ENCODE results near the gene TMEM63C.

The TMEM63C gene

DNA sequence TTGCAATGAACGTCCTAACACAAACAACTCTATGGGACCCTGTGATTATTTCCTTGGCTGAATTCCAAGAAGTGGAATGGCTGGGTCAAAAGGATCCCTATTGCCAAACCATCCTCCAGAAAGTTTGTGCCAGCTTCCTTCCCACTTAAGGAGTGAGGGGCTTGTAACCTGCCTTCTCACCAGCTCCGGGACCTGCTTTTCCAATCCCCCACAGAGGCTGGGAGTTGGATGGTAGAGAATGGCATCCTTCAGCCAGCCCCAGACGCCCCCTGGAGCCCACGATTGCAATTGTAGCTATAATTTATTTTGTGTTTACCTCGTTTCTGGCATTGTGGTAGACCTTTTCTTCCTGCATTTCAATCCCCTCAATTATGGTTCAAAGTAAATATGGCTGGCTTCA is 30.4 kb upstream of the TMEM63C start:
- H3K4me2 ChIP-seq (ENCODE audit: low read depth, low read length, poor library complexity, severe bottlenecking) = no peak overlapping the region
- H3K27me3 ChIP-seq (ENCODE audit: low read length) = no peaks in the 10 kb centered on the region
- H4K20me1 ChIP-seq (ENCODE audit: low read depth, low read length) = no peaks in the 10 kb centered on the region
- H3F3A ChIP-seq (ENCODE audit: insufficient read depth) = no peaks in the 10 kb centered on the region
- H3K9me3 ChIP-seq (ENCODE audit: insufficient read depth, low read length) = no peaks in the 10 kb centered on the region
- H3K79me2 ChIP-seq (ENCODE audit: insufficient read depth, low read length) = no peaks in the 10 kb centered on the region
- TF ChIP-seq CTCF (IDR thresholded peaks at IDR 0.05; ENCODE audit: insufficient read depth, low read length, poor library complexity, severe bottlenecking) (peak; percentile 54), EZH2phosphoT487 (conservative IDR thresholded peaks at IDR 0.05; ENCODE audit: low read length) (no peak)
- no peak overlapping the region for H3K9ac ChIP-seq (ENCODE audit: low read length)
- H3K36me3 ChIP-seq (ENCODE audit: low read length) = no peaks in the 10 kb centered on the region
- H3K9me2 ChIP-seq (replicated peaks; ENCODE audit: insufficient read depth, low read length) = no peaks in the 10 kb centered on the region
- H2AFZ ChIP-seq (ENCODE audit: low read depth, low read length, severe bottlenecking) = no peak overlapping the region
- H3K27ac ChIP-seq (ENCODE audit: low read depth, low read length) = no peak overlapping the region
- H3K4me3 ChIP-seq (ENCODE audit: insufficient read depth, low read length, poor library complexity, severe bottlenecking) = no peak overlapping the region

DNA sequence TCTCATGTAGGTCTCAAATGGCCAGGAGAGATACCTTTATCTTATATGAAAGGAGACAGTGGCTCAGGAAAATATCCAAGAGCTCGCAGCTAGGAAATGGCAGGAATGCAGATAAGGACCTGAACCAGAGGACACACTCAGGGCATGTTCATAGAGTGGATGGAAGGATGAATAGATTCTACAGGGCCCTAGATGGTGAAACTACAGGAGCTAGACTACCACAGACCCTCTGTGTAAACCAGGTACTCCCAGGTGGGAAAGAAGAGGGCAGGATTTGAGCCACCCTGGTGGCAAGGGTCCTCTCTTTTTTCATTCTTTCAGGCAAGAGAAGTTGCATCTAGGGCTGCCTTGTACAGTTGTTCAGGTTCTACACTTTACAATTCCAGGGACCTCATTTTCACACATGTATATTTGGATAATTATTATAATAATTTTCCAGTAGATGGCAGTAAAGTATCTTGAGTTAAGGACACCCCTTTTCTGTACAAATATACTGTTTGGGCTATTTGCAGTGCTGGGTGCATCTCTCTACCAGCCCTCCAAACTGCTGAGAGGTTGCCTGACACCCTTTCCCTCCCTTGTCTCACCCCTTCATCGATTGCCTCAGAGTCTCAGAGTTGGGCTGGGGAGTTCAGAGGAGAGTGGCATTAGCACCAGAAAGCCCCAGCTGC is 29.5 kb upstream of the TMEM63C start:
- no peaks in the 10 kb centered on the region for H3K9me3 ChIP-seq (ENCODE audit: insufficient read depth, low read length)
- no peak overlapping the region for H3K9ac ChIP-seq (ENCODE audit: low read length)
- no peaks in the 10 kb centered on the region for H3K9me2 ChIP-seq (replicated peaks; ENCODE audit: insufficient read depth, low read length)
- H3K27me3 ChIP-seq (ENCODE audit: low read length) = no peaks in the 10 kb centered on the region
- no peak overlapping the region for H2AFZ ChIP-seq (ENCODE audit: low read depth, low read length, severe bottlenecking)
- H3K27ac ChIP-seq (ENCODE audit: low read depth, low read length) = no peak overlapping the region
- TF ChIP-seq EZH2phosphoT487 (conservative IDR thresholded peaks at IDR 0.05; ENCODE audit: low read length) (no peak), CTCF (IDR thresholded peaks at IDR 0.05; ENCODE audit: insufficient read depth, low read length, poor library complexity, severe bottlenecking) (no peak)
- no peaks in the 10 kb centered on the region for H3K36me3 ChIP-seq (ENCODE audit: low read length)
- no peak overlapping the region for H3K4me3 ChIP-seq (ENCODE audit: insufficient read depth, low read length, poor library complexity, severe bottlenecking)
- no peaks in the 10 kb centered on the region for H3F3A ChIP-seq (ENCODE audit: insufficient read depth)
- H3K79me2 ChIP-seq (ENCODE audit: insufficient read depth, low read length) = no peaks in the 10 kb centered on the region
- no peak overlapping the region for H3K4me2 ChIP-seq (ENCODE audit: low read depth, low read length, poor library complexity, severe bottlenecking)
- H4K20me1 ChIP-seq (ENCODE audit: low read depth, low read length) = no peaks in the 10 kb centered on the region

- no peaks in the 10 kb centered on the region for H3K9me2 ChIP-seq (replicated peaks; ENCODE audit: insufficient read depth, low read length)
- no peak overlapping the region for H3K4me3 ChIP-seq (ENCODE audit: insufficient read depth, low read length, poor library complexity, severe bottlenecking)
- no peaks in the 10 kb centered on the region for H3K36me3 ChIP-seq (ENCODE audit: low read length)
- no peak overlapping the region for H3K4me2 ChIP-seq (ENCODE audit: low read depth, low read length, poor library complexity, severe bottlenecking)
- no peaks in the 10 kb centered on the region for H3F3A ChIP-seq (ENCODE audit: insufficient read depth)
- no peaks in the 10 kb centered on the region for H3K9me3 ChIP-seq (ENCODE audit: insufficient read depth, low read length)
- H3K27ac ChIP-seq (ENCODE audit: low read depth, low read length) = no peak overlapping the region
- H3K9ac ChIP-seq (ENCODE audit: low read length) = no peak overlapping the region
- no peaks in the 10 kb centered on the region for H3K27me3 ChIP-seq (ENCODE audit: low read length)
- H2AFZ ChIP-seq (ENCODE audit: low read depth, low read length, severe bottlenecking) = no peak overlapping the region
- H3K79me2 ChIP-seq (ENCODE audit: insufficient read depth, low read length) = no peaks in the 10 kb centered on the region
- TF ChIP-seq CTCF (IDR thresholded peaks at IDR 0.05; ENCODE audit: insufficient read depth, low read length, poor library complexity, severe bottlenecking) = no peak
- TF ChIP-seq EZH2phosphoT487 (conservative IDR thresholded peaks at IDR 0.05; ENCODE audit: low read length) = no peak
- H4K20me1 ChIP-seq (ENCODE audit: low read depth, low read length) = no peaks in the 10 kb centered on the region
Measured at GRCh38 chr14:77153802-77154201, 27.8 kb upstream of the TMEM63C start.
